Neuron (in vitro differentiated cells): Measurements from ENCODE around the gene RPL36A.
A peak's percentile ranks its signal among the peaks of the same experiment; 100 is the strongest.

Source experiments
- H2AFZ ChIP-seq: one replicate; pipeline ENCODE4 v1.6.1; 2013; ENCODE audit warnings: low read depth, mild to moderate bottlenecking, inconsistent platforms, low read length, moderate library complexity
- H3K27me3 ChIP-seq: one replicate; pipeline ENCODE4 v1.6.1; 2013; ENCODE audit warnings: low read length; ENCODE audit not compliant: insufficient read depth
- H3K36me3 ChIP-seq: one replicate; pipeline ENCODE4 v1.6.1; 2013; ENCODE audit warnings: low read length; ENCODE audit not compliant: insufficient read depth
- H3K4me1 ChIP-seq: one replicate; pipeline ENCODE4 v1.6.1; 2013; ENCODE audit warnings: low read length; ENCODE audit not compliant: insufficient read depth
- H3K4me3 ChIP-seq: 2 replicates; pipeline ENCODE4 v1.5.1; 2013; ENCODE audit warnings: mild to moderate bottlenecking, low read length, moderate library complexity
- H3K9me3 ChIP-seq: one replicate; pipeline ENCODE4 v1.6.1; 2013; ENCODE audit warnings: low read length

The RPL36A gene

GRCh38 chrX:101370888-101371504 lies 19.8 kb upstream of the RPL36A start:
- no peaks in the 10 kb centered on the region for H3K36me3 ChIP-seq
- no peak overlapping the region for H2AFZ ChIP-seq
- no peaks in the 10 kb centered on the region for H3K27me3 ChIP-seq
- no peaks in the 10 kb centered on the region for H3K4me1 ChIP-seq
- no peaks in the 10 kb centered on the region for H3K9me3 ChIP-seq
- H3K4me3 ChIP-seq: no peak overlapping the region

- H3K36me3 ChIP-seq: no peaks in the 10 kb centered on the region
Measured at GRCh38 chrX:101377547-101377946, 13.3 kb upstream of the RPL36A start.

GRCh38 chrX:101383679-101384205 lies 7.1 kb upstream of the RPL36A start:
- peaks cover 5% of the 10 kb centered on the region for H3K4me1 ChIP-seq
- H2AFZ ChIP-seq: peak overlapping the region; percentile 28
- no peaks in the 10 kb centered on the region for H3K36me3 ChIP-seq
- H3K4me3 ChIP-seq: no peak overlapping the region
- H3K9me3 ChIP-seq: no peaks in the 10 kb centered on the region
- no peaks in the 10 kb centered on the region for H3K27me3 ChIP-seq

More at GRCh38 chrX:101377547-101377946, 13.3 kb upstream of the RPL36A start:
- Histone ChIP-seq H2AFZ (no peak overlapping the region), H3K27me3 (no peaks in the 10 kb centered on the region), H3K4me3 (no peak overlapping the region), H3K4me1 (no peaks in the 10 kb centered on the region), H3K9me3 (no peaks in the 10 kb centered on the region)

- no peaks in the 10 kb centered on the region for H3K9me3 ChIP-seq
Measured at GRCh38 chrX:101385026-101385684, 5.7 kb upstream of the RPL36A start.

GRCh38 chrX:101385795-101386541 lies 4.8 kb upstream of the RPL36A start, which contains the start of gene BTK:
Gene BTK (minus strand): TSS chrX:101386191. CDS start chrX:101375284, 10,907 bp downstream.
- no peaks in the 10 kb centered on the region for H3K27me3 ChIP-seq
- no peak within 1 kb of the TSS for H3K4me3 ChIP-seq
- H3K4me1 ChIP-seq: peaks cover 5% of the 10 kb centered on the region
- no peaks in the 10 kb centered on the region for H3K36me3 ChIP-seq
- H3K9me3 ChIP-seq: no peaks in the 10 kb centered on the region
- no peak within 1 kb of the TSS for H2AFZ ChIP-seq

More at GRCh38 chrX:101385026-101385684, 5.7 kb upstream of the RPL36A start:
- H3K4me1 ChIP-seq: peaks cover 5% of the 10 kb centered on the region
- H2AFZ ChIP-seq: no peak overlapping the region
- H3K36me3 ChIP-seq: no peaks in the 10 kb centered on the region
- H3K27me3 ChIP-seq: no peaks in the 10 kb centered on the region
- H3K4me3 ChIP-seq: no peak overlapping the region

- no peaks in the 10 kb centered on the region for H3K27me3 ChIP-seq
- no peaks in the 10 kb centered on the region for H3K9me3 ChIP-seq
- no peak overlapping the region for H3K4me3 ChIP-seq
Measured at GRCh38 chrX:101386542-101386885, 4.3 kb upstream of the RPL36A start.

GRCh38 chrX:101388604-101389003 lies 2.2 kb upstream of the RPL36A start:
- H3K4me1 ChIP-seq: peaks cover 12% of the 10 kb centered on the region
- H3K4me3 ChIP-seq: no peak overlapping the region
- H3K9me3 ChIP-seq: no peaks in the 10 kb centered on the region
- no peaks in the 10 kb centered on the region for H3K27me3 ChIP-seq
- H3K36me3 ChIP-seq: peaks cover 17% of the 10 kb centered on the region
- H2AFZ ChIP-seq: no peak overlapping the region

More at GRCh38 chrX:101386542-101386885, 4.3 kb upstream of the RPL36A start:
- Histone ChIP-seq H3K4me1 (peaks cover 5% of the 10 kb centered on the region), H3K36me3 (no peaks in the 10 kb centered on the region), H2AFZ (no peak overlapping the region)

GRCh38 chrX:101391831-101392230 lies 1.0 kb downstream of the RPL36A start:
- no peaks in the 10 kb centered on the region for H3K9me3 ChIP-seq

GRCh38 chrX:101393530-101394305 lies 2.9 kb downstream of the RPL36A start:
- no peak overlapping the region for H2AFZ ChIP-seq
- no peaks in the 10 kb centered on the region for H3K9me3 ChIP-seq
- no peaks in the 10 kb centered on the region for H3K27me3 ChIP-seq
- H3K4me1 ChIP-seq: peaks cover 7% of the 10 kb centered on the region
- H3K36me3 ChIP-seq: peaks cover 24% of the 10 kb centered on the region
- no peak overlapping the region for H3K4me3 ChIP-seq

More at GRCh38 chrX:101391831-101392230, 1.0 kb downstream of the RPL36A start:
- no peak overlapping the region for H2AFZ ChIP-seq
- no peaks in the 10 kb centered on the region for H3K27me3 ChIP-seq
- H3K36me3 ChIP-seq: peaks cover 24% of the 10 kb centered on the region
- H3K4me1 ChIP-seq: peaks cover 7% of the 10 kb centered on the region
- peak overlapping the region; percentile 88 for H3K4me3 ChIP-seq

GRCh38 chrX:101394372-101394771 lies 3.6 kb downstream of the RPL36A start:
- Histone ChIP-seq H3K36me3 (peaks cover 24% of the 10 kb centered on the region), H3K4me3 (no peak overlapping the region), H3K27me3 (no peaks in the 10 kb centered on the region)

GRCh38 chrX:101395789-101396188 lies 5.0 kb downstream of the RPL36A start:
- Histone ChIP-seq H2AFZ (no peak overlapping the region), H3K4me3 (no peak overlapping the region), H3K4me1 (peaks cover 7% of the 10 kb centered on the region), H3K9me3 (no peaks in the 10 kb centered on the region), H3K27me3 (no peaks in the 10 kb centered on the region), H3K36me3 (peaks cover 30% of the 10 kb centered on the region)

More at GRCh38 chrX:101394372-101394771, 3.6 kb downstream of the RPL36A start:
- peaks cover 7% of the 10 kb centered on the region for H3K4me1 ChIP-seq
- H3K9me3 ChIP-seq: no peaks in the 10 kb centered on the region
- no peak overlapping the region for H2AFZ ChIP-seq

- H3K27me3 ChIP-seq: no peaks in the 10 kb centered on the region
- no peaks in the 10 kb centered on the region for H3K9me3 ChIP-seq
- H3K4me1 ChIP-seq: no peaks in the 10 kb centered on the region
- H3K36me3 ChIP-seq: peaks cover 30% of the 10 kb centered on the region
- H3K4me3 ChIP-seq: no peak overlapping the region
- no peak overlapping the region for H2AFZ ChIP-seq
Measured at GRCh38 chrX:101397779-101398178, 7.0 kb downstream of the RPL36A start.
